Testis (tissue), 3 donors: Measurements from ENCODE around the gene CDK5RAP1. TPM values are rescaled to one million over a fixed set of nuclear protein-coding genes. Genes with fewer than 3 reads are reported as not detected.

Experiments
- DNase-seq: peaks from one replicate; pipeline ENCODE4 v3.0.0-alpha.2; 2019
- H3K27ac ChIP-seq, 2 donors: fragments of 200-600 bp; sonication (generic); one replicate each; pipeline ENCODE4 v1.5.1; 2019
- H3K27me3 ChIP-seq: fragments of 200-600 bp; sonication (generic); one replicate; pipeline ENCODE4 v1.5.1; 2019
- H3K36me3 ChIP-seq: fragments of 200-600 bp; sonication (generic); one replicate; pipeline ENCODE4 v1.5.1; 2017; ENCODE audit warnings: low read depth; ENCODE audit errors: missing control alignments
- H3K4me1 ChIP-seq: fragments of 200-600 bp; sonication (generic); one replicate; pipeline ENCODE4 v1.5.1; 2019
- H3K4me3 ChIP-seq, 2 donors: fragments of 200-600 bp; sonication (generic); one replicate each; pipeline ENCODE4 v1.5.1; 2017 to 2019
- H3K9me3 ChIP-seq: fragments of 200-600 bp; sonication (generic); one replicate; pipeline ENCODE4 v1.5.1; 2017
- POLR2A ChIP-seq: fragments of 450-650 bp; IDR thresholded peaks from one replicate; pipeline ENCODE4 v1.6.1; 2017; ENCODE audit warnings: antibody characterized with exemption, mild to moderate bottlenecking, moderate library complexity
- WGBS, 2 donors: methylation state at CpG; one replicate each; pipeline ENCODE4 v1.1.5; 2018; 5-methylcytosine and 5-hydroxymethylcytosine counted together
- intact Hi-C: fragments of 100-400 bp; cut with DNase I; formaldehyde crosslinking; loops from one replicate; pipeline ENCODE4 v1.15.1; 2023; ENCODE audit warnings: low total_unique reads
- polyA plus RNA-seq: library from polyadenylated mRNA; stranded (reverse); fragments of 350-450 nt; fragmentation: Illumina TruSeq; extraction: RNeasy Lipid Tissue Mini Kit (QIAGEN cat#74804); gene quantifications from one replicate; pipeline ENCODE4 v1.2.3, GENCODE V29; 2014; ENCODE audit warnings: low read depth, low replicate concordance; ENCODE audit not compliant: insufficient read depth
- total RNA-seq, 2 donors: library from RNA; depleted of rRNA; stranded (reverse); fragments of >200 nt; gene quantifications; one replicate each; pipeline ENCODE4 v1.2.3, GENCODE V29; 2016
- TF ChIP-seq, protein P1 (sequence below), 3 experiments: fragments of 450-650 bp in 2 of 3; fragments of 200-600 bp in 1 of 3; sonication (generic) in 1 of 3; IDR thresholded peaks; one replicate each; pipeline ENCODE4 v1.5.1; 2016 to 2019; ENCODE audit warnings: antibody characterized with exemption in 3 of 3, mild to moderate bottlenecking in 2 of 3, moderate library complexity in 1 of 3

CDK5RAP1 gene
- total and polyA plus RNA-seq, 3 donors from 2014 or later: 30.8 to 36.6 (median 35.9) TPM

- DNase-seq: no peak
- Histone ChIP-seq H3K27me3 (no peaks in the 10 kb centered on the region), H3K4me1 (peaks cover 39% of the 10 kb centered on the region), H3K36me3 (no peaks in the 10 kb centered on the region), H3K9me3 (no peaks in the 10 kb centered on the region), H3K27ac (peak overlapping the region; percentile 5 to 80), H3K4me3 (no peak overlapping the region)
- 71 to 90% methylated on average over 2 of the region's 2 CpGs for WGBS, 2 donors
- intact Hi-C loops: no loop called here
- TF ChIP-seq POLR2A: no peak
- TF ChIP-seq, protein P1, sequence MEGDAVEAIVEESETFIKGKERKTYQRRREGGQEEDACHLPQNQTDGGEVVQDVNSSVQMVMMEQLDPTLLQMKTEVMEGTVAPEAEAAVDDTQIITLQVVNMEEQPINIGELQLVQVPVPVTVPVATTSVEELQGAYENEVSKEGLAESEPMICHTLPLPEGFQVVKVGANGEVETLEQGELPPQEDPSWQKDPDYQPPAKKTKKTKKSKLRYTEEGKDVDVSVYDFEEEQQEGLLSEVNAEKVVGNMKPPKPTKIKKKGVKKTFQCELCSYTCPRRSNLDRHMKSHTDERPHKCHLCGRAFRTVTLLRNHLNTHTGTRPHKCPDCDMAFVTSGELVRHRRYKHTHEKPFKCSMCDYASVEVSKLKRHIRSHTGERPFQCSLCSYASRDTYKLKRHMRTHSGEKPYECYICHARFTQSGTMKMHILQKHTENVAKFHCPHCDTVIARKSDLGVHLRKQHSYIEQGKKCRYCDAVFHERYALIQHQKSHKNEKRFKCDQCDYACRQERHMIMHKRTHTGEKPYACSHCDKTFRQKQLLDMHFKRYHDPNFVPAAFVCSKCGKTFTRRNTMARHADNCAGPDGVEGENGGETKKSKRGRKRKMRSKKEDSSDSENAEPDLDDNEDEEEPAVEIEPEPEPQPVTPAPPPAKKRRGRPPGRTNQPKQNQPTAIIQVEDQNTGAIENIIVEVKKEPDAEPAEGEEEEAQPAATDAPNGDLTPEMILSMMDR (IDR thresholded peaks at IDR 0.05): no peak
These were observed 37.2 kb upstream of the CDK5RAP1 start for GRCh38 chr20:33438481-33438880.

DNA sequence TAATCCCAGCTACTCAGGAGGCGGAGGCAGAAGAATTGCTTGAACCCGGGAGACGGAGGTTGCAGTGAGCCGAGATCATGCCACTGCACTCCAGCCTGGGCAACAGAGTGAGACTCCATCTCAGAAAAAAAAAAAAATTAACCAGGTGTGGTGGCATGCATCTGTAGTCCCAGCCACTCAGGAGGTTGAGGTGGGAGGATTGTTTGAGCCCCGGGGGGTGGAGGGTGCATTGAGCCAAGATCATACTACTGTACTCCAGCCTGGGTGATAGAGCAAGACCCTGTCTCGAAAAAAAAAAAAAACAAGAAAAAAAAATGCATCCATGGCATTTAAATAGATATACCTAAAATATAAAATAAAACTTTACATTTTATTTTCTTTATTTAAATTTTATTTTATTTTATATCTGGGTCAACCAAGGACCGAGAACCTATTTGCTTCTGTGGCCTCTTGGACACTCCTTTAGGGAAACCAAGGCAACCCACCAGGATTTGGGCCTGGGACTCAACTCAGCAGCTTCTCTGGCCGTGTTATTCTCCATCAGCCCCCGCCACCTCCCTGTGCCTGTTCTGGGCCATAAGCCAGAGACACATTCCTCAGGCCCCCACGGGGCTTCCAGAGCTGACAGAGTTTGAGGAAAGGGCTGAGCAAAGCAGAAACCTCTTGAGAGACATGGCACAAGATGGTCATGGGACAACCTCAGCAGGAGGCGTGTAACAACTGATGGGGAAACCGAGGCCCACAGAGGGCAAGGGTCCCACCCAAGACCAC, 36.0 kb upstream of the CDK5RAP1 start:
- no peak overlapping the region for H3K4me3 ChIP-seq
- intact Hi-C loops: no loop called here
- H3K4me1 ChIP-seq: peaks cover 39% of the 10 kb centered on the region
- TF ChIP-seq, protein P1 (IDR thresholded peaks at IDR 0.05): no peak
- no peaks in the 10 kb centered on the region for H3K27me3 ChIP-seq
- DNase-seq: peak; percentile 82
- H3K9me3 ChIP-seq: no peaks in the 10 kb centered on the region
- no peaks in the 10 kb centered on the region for H3K36me3 ChIP-seq
- 55 to 59% methylated on average over 12 of the region's 12 CpGs for WGBS, 2 donors
- H3K27ac ChIP-seq: peak overlapping the region; percentile 60 to 80

GRCh38 chr20:33434434-33434833, 33.1 kb upstream of the CDK5RAP1 start:
- WGBS, 2 donors: 85 to 88% methylated on average over 5 of the region's 5 CpGs

DNA sequence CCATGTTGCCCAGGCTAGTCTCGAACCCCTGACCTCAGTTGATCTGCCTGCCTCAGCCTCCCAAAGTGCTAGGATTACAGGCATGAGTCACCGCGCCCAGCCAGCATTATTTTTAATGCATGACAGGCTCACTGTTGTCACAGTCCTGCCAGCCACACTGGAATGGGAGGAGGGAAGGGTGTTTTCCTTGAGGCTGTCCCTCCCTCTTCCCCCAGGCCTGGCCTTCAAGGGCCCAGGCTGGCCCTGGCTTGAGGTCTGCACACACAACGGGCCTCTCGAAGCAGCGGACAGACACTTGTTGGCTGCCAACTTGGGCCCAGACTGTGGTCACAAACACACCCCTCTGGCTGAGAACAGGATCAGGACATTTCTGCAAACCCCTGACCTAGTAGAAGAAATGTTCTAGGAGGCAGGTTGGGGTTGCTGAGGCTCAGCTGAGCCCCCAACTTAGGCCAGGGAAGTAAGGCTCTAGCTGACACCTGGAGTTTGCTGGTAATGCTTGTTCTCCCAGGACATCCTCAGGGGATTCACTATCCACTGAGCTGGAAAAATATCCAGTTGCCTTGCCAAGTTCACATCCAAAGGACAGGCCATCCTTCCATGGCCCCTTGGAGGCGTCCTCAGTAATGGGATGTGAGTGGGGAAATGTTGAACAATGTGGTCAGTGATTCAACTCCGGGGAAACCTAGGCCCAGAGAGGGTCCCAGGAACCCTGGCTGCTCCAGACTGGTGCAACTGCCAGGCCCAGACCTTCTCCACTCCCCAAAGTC, 32.3 kb upstream of the CDK5RAP1 start:
- peaks cover 33% of the 10 kb centered on the region for H3K4me1 ChIP-seq

More at GRCh38 chr20:33434434-33434833, 33.1 kb upstream of the CDK5RAP1 start:
- no peaks in the 10 kb centered on the region for H3K9me3 ChIP-seq
- H3K4me1 ChIP-seq: peaks cover 33% of the 10 kb centered on the region
- H3K4me3 ChIP-seq: no peak overlapping the region
- DNase-seq: no peak
- intact Hi-C loops: no loop called here
- TF ChIP-seq, protein P1 (IDR thresholded peaks at IDR 0.05): no peak
- no peak for TF ChIP-seq POLR2A
- peak overlapping the region; percentile 56 to 70 for H3K27ac ChIP-seq
- H3K27me3 ChIP-seq: no peaks in the 10 kb centered on the region
- H3K36me3 ChIP-seq: no peaks in the 10 kb centered on the region

More for the DNA sequence above, 32.3 kb upstream of the CDK5RAP1 start:
- Histone ChIP-seq H3K4me3 (no peak overlapping the region), H3K9me3 (no peaks in the 10 kb centered on the region), H3K27ac (peak overlapping the region; percentile 56 to 70), H3K27me3 (no peaks in the 10 kb centered on the region), H3K36me3 (no peaks in the 10 kb centered on the region)
- TF ChIP-seq POLR2A: no peak
- TF ChIP-seq, protein P1 (IDR thresholded peaks at IDR 0.05): no peak
- DNase-seq: peak; percentile 62
- 46 to 59% methylated on average over 6 to 8 of the region's 8 CpGs for WGBS, 2 donors
- intact Hi-C loops: no loop called here
